ENCODE data around the gene IQCH.

- no peak for TF ChIP-seq CTCF (IDR thresholded peaks at IDR 0.05; ENCODE audit: low read length)
- no peak for TF ChIP-seq EZH2 (IDR thresholded peaks at IDR 0.05; ENCODE audit: borderline replicate concordance, low read length)
Measured at GRCh38 chr15:67389975-67390374, 135.4 kb downstream of the IQCH start.
